ENCODE measurements around the gene CASP3. TPM values are rescaled to one million over a fixed set of nuclear protein-coding genes. Genes with fewer than 3 reads are reported as not detected.

Gene CASP3
- total and polyA plus RNA-seq, 9 of the 15 experiments (the other 6 are each of a cell fraction or from before 2014, with no cell fraction given) = 17.6 to 40.1 (median 31.8) TPM

DNA sequence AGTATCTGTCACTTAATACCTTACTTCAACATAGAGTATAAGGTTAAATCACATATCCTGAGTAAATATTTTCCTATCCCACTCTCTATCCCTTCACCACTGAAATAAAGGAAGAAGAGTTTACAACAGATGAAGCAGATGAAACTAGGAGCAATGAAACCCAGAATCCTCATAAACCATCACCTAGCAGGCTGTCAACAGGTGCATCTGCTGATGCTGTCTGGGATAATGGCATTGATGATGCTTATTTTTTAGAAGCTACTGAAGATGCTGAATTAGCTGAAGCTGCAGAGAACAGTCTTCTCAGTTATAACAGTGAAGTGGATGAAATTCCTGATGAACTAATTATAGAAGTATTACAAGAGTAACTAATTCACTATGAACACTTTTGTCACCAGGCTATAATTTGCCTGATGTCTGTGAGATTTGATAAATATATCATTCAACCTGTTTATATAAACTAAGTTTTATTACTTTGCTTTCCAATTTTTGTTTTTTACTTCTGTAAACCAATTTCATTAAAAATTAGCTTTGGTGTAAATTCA, 45.2 kb upstream of the CASP3 start:
- ATAC-seq = no peak
- Histone ChIP-seq H3K4me3 (no peak overlapping the region), H3K4me2 (ENCODE audit: insufficient read depth, low read length) (no peak overlapping the region), H4K20me1 (replicated peaks; ENCODE audit: control insufficient read depth, insufficient read depth, low read length) (no peaks in the 10 kb centered on the region), H3K36me3 (ENCODE audit: control insufficient read depth, insufficient read depth, low read length) (peaks cover 53% of the 10 kb centered on the region), H3K9ac (ENCODE audit: insufficient read depth in 1 of 2, low read depth in 2 of 2, low read length in 2 of 2) (no peak overlapping the region), H2AFZ (ENCODE audit: low read depth, low read length) (no peak overlapping the region), H3K79me2 (ENCODE audit: control insufficient read depth, insufficient read depth, low read length) (no peaks in the 10 kb centered on the region), H3K9me3 (replicated peaks; ENCODE audit: control insufficient read depth, insufficient read depth, low read depth, low read length) (no peaks in the 10 kb centered on the region), H3K27me3 (ENCODE audit: control insufficient read depth in 2 of 2, insufficient read depth in 2 of 2, low read length in 2 of 2) (no peaks in the 10 kb centered on the region), H3K9me1 (ENCODE audit: control insufficient read depth, insufficient read depth, low read length) (no peaks in the 10 kb centered on the region), H3K27ac (ENCODE audit: extremely low read depth, low read depth, low read length) (no peak overlapping the region), H3K4me1 (replicated peaks in 1 of 2; ENCODE audit: control insufficient read depth in 2 of 2, insufficient read depth in 2 of 2, low read length in 2 of 2) (no peaks in the 10 kb centered on the region)
- TF ChIP-seq SUPT5H (IDR thresholded peaks at IDR 0.05) = peak; percentile 26; the same call in 1 of the 2 replicates
- no peak for TF ChIP-seq ZZZ3 (IDR thresholded peaks at IDR 0.05)
- ChIA-PET CTCF (ENCODE audit: low intra/inter-chr PET ratio) (no interaction called here), POLR2A (interaction anchor here (1.4 to 1.6 kb wide), 2 partner anchors 10 kb away, joined by 3 to 4 read pairs; no protein-coding TSS in a partner anchor)
- intact Hi-C loops (cut with micrococcal nuclease) = no loop called here
- no TSS peak for BruUV-seq (replicated peaks)
- in situ Hi-C loops (cut with MboI) = no loop called here
- FAIRE-seq = no peak
- no peak for DNase-seq (ENCODE audit: extremely low read depth in 1 of 4, low spot score in 3 of 4)

DNA sequence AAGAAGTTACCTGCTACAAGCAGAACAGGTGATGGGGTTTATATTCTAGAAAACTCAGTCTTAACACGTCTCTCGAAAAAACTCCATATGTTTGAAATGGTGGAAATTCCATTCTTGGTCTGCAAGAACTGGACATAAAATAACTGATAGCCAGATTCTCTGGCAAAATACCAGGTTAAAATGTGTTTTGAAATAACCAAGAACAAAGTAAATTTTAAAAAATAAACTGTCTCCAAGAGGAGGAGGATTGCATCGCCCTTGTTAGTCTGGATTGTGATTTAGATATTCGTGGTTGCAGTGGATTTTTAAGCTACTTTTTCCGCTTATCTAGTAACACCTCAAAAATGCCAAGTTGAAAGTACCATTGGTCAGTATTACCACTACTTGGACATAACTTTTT, 43.8 kb upstream of the CASP3 start:
- no peaks in the 10 kb centered on the region for H3K27me3 ChIP-seq (ENCODE audit: control insufficient read depth in 2 of 2, insufficient read depth in 2 of 2, low read length in 2 of 2)
- no peak overlapping the region for H3K4me2 ChIP-seq (ENCODE audit: insufficient read depth, low read length)
- in situ Hi-C loops (cut with MboI) = no loop called here
- peaks cover 50% of the 10 kb centered on the region for H3K36me3 ChIP-seq (ENCODE audit: control insufficient read depth, insufficient read depth, low read length)
- TSS peak; percentile 12 for BruUV-seq (replicated peaks)
- no peak overlapping the region for H3K27ac ChIP-seq (ENCODE audit: extremely low read depth, low read depth, low read length)
- TF ChIP-seq, protein P1, sequence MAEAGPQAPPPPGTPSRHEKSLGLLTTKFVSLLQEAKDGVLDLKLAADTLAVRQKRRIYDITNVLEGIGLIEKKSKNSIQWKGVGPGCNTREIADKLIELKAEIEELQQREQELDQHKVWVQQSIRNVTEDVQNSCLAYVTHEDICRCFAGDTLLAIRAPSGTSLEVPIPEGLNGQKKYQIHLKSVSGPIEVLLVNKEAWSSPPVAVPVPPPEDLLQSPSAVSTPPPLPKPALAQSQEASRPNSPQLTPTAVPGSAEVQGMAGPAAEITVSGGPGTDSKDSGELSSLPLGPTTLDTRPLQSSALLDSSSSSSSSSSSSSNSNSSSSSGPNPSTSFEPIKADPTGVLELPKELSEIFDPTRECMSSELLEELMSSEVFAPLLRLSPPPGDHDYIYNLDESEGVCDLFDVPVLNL (CRISPR knock-in tag; IDR thresholded peaks at IDR 0.05; ENCODE audit: low read depth) = no peak
- TF ChIP-seq ZNF280A (IDR thresholded peaks at IDR 0.05; ENCODE audit: low read depth, partially characterized antibody) = no peak
- no peak for TF ChIP-seq FOSL1 (tag; conservative IDR thresholded peaks at IDR 0.05)
- no peaks in the 10 kb centered on the region for H4K20me1 ChIP-seq (replicated peaks; ENCODE audit: control insufficient read depth, insufficient read depth, low read length)
- H3K9me3 ChIP-seq (replicated peaks; ENCODE audit: control insufficient read depth, insufficient read depth, low read depth, low read length) = no peaks in the 10 kb centered on the region
- WGBS (ENCODE audit: insufficient coverage, low coverage, missing lambda C conversion rate) = 83% methylated on average over 5 of the region's 5 CpGs
- no peaks in the 10 kb centered on the region for H3K9me1 ChIP-seq (ENCODE audit: control insufficient read depth, insufficient read depth, low read length)
- intact Hi-C loops (cut with micrococcal nuclease) = no loop called here
- ChIA-PET POLR2A (interaction anchor here (1.3 to 1.6 kb wide), 2 partner anchors 8 to 18 kb away, joined by 3 read pairs; no protein-coding TSS in a partner anchor), CTCF (ENCODE audit: low intra/inter-chr PET ratio) (no interaction called here)
- no peak for DNase-seq (ENCODE audit: extremely low read depth in 1 of 4, low spot score in 3 of 4)
- no peaks in the 10 kb centered on the region for H3K4me1 ChIP-seq (replicated peaks in 1 of 2; ENCODE audit: control insufficient read depth in 2 of 2, insufficient read depth in 2 of 2, low read length in 2 of 2)
- ATAC-seq = no peak
- FAIRE-seq = peak; percentile 15
- H3K79me2 ChIP-seq (ENCODE audit: control insufficient read depth, insufficient read depth, low read length) = no peaks in the 10 kb centered on the region
- H3K4me3 ChIP-seq = no peak overlapping the region
- no peak overlapping the region for H2AFZ ChIP-seq (ENCODE audit: low read depth, low read length)
- H3K9ac ChIP-seq (ENCODE audit: insufficient read depth in 1 of 2, low read depth in 2 of 2, low read length in 2 of 2) = no peak overlapping the region
